Peyer's patch (tissue), 4 donors: ENCODE results near the gene MYH11. TPM values are rescaled to one million over a fixed set of nuclear protein-coding genes. Genes with fewer than 3 reads are reported as not detected.
A peak's percentile ranks its signal among the peaks of the same experiment; 100 is the strongest.

ENCODE experiments used
- DNase-seq, 3 donors: peaks; one replicate each; pipeline ENCODE4 v3.0.0-alpha.2; 2017 to 2019
- H3K27ac ChIP-seq, 4 donors: fragments of 200-600 bp; sonication (generic); one replicate each; pipeline ENCODE4 v1.5.1; 2016 to 2019
- H3K27me3 ChIP-seq, 2 donors: fragments of 200-600 bp; sonication (generic); one replicate each; pipeline ENCODE4 v1.5.1; 2019
- H3K36me3 ChIP-seq, 3 donors: fragments of 200-600 bp; sonication (generic); one replicate each; pipeline ENCODE4 v1.5.1; 2016 to 2019
- H3K4me1 ChIP-seq, 4 donors: fragments of 200-600 bp; sonication (generic); one replicate each; pipeline ENCODE4 v1.5.1; 2016 to 2019
- H3K4me3 ChIP-seq, 4 donors: fragments of 200-600 bp; sonication (generic); 1 replicate in 3 of 4; 2 replicates in 1 of 4; pipeline ENCODE4 v1.5.1; 2016 to 2019; ENCODE audit warnings: mild to moderate bottlenecking in 1 of 4
- H3K9me3 ChIP-seq, 4 donors: fragments of 200-600 bp; sonication (generic); one replicate each; pipeline ENCODE4 v1.5.1; 2016 to 2019; ENCODE audit warnings: mild to moderate bottlenecking in 1 of 4
- CTCF ChIP-seq, 6 experiments: fragments of 450-650 bp in 4 of 6; fragments of 200-600 bp in 2 of 6; sonication (generic) in 1 of 6; IDR thresholded peaks; one replicate each; pipeline ENCODE4 v1.5.1; 2017 to 2019; ENCODE audit warnings: antibody characterized with exemption in 6 of 6, mild to moderate bottlenecking in 3 of 6, moderate library complexity in 1 of 6
- POLR2A ChIP-seq, 2 donors: fragments of 450-650 bp; IDR thresholded peaks; one replicate each; pipeline ENCODE4 v1.5.1; 2017; ENCODE audit warnings: antibody characterized with exemption in 2 of 2, mild to moderate bottlenecking in 2 of 2, moderate library complexity in 2 of 2
- total RNA-seq, 4 donors: library from RNA; depleted of rRNA; stranded (reverse); fragments of >200 nt; gene quantifications; one replicate each; pipeline ENCODE4 v1.1.0, GENCODE V29; 2016

MYH11 gene
- total RNA-seq, 4 donors from 2014 or later, result 39.2 to 248 (median 131) TPM

- Histone ChIP-seq H3K4me3 (no peak overlapping the region), H3K27ac (no peak overlapping the region), H3K27me3 (no peaks in the 10 kb centered on the region), H3K4me1 (peaks cover 0 to 16% (median 3%) of the 10 kb centered on the region in 4 donors), H3K9me3 (no peaks in the 10 kb centered on the region), H3K36me3 (no peaks in the 10 kb centered on the region)
- no peak for TF ChIP-seq CTCF (IDR thresholded peaks at IDR 0.05)
- TF ChIP-seq POLR2A (IDR thresholded peaks at IDR 0.05), result no peak
- no peak for DNase-seq
These were observed 34.7 kb upstream of the MYH11 start for GRCh38 chr16:15891508-15891907.

- Histone ChIP-seq H3K4me1 (peaks cover 0 to 24% (median 3%) of the 10 kb centered on the region in 4 donors), H3K36me3 (peaks cover 0 to 4% (median 0%) of the 10 kb centered on the region in 3 donors), H3K9me3 (no peaks in the 10 kb centered on the region), H3K27ac (peak within 1 kb of the TSS; percentile 82 to 84 (median 82)), H3K27me3 (no peaks in the 10 kb centered on the region), H3K4me3 (peak within 1 kb of the TSS; percentile 77 to 91 (median 82))
- DNase-seq, result peak; percentile 100
- TF ChIP-seq POLR2A (IDR thresholded peaks at IDR 0.05) (peak; percentile 42 to 71), CTCF (IDR thresholded peaks at IDR 0.05) (peak; percentile 20 to 63 (median 56))
These were observed 31.5 kb upstream of the MYH11 start, which contains the start of gene CEP20 for GRCh38 chr16:15888072-15888976. Gene CEP20, minus strand, starts transcription at chr16:15888603. Its CDS starts 18 bp downstream, at chr16:15888585.

GRCh38 chr16:15887283-15887682 lies 30.5 kb upstream of the MYH11 start:
- peaks cover 0 to 24% (median 3%) of the 10 kb centered on the region in 4 donors for H3K4me1 ChIP-seq
- H3K4me3 ChIP-seq, result peak overlapping the region in 1 of 4 donors; percentile 91
- H3K9me3 ChIP-seq, result no peaks in the 10 kb centered on the region
- DNase-seq, result no peak
- TF ChIP-seq POLR2A (IDR thresholded peaks at IDR 0.05), result no peak
- peaks cover 0 to 14% (median 0%) of the 10 kb centered on the region in 3 donors for H3K36me3 ChIP-seq
- H3K27ac ChIP-seq, result no peak overlapping the region
- H3K27me3 ChIP-seq, result no peaks in the 10 kb centered on the region

DNA sequence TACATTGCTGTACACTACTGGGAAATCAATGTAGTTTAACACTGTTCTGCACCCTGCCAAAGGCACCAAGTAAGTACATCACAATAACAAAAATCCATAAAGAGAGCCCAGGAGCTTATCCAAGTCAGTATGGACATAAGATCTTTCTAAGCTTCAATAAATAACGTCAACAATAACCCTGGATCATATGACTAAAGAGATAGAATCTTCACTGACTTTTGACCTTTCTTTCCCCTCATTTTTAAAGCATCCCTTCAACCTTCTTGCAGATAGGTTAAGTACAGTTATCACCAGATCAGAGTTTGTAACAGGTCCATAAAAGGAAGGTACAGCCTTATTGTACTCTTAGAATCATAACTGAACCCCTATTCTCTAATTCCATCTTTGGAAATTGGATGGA lies 29.2 kb upstream of the MYH11 start:
- Histone ChIP-seq H3K36me3 (peaks cover 0 to 22% (median 0%) of the 10 kb centered on the region in 3 donors), H3K4me1 (peaks cover 0 to 24% (median 3%) of the 10 kb centered on the region in 4 donors), H3K27ac (no peak overlapping the region), H3K4me3 (no peak overlapping the region), H3K9me3 (no peaks in the 10 kb centered on the region), H3K27me3 (no peaks in the 10 kb centered on the region)
- TF ChIP-seq CTCF (IDR thresholded peaks at IDR 0.05), result no peak
- TF ChIP-seq POLR2A (IDR thresholded peaks at IDR 0.05), result no peak
- DNase-seq, result no peak

- no peak overlapping the region for H3K27ac ChIP-seq
- peaks cover 0 to 22% (median 0%) of the 10 kb centered on the region in 3 donors for H3K36me3 ChIP-seq
- TF ChIP-seq CTCF (IDR thresholded peaks at IDR 0.05) (no peak), POLR2A (IDR thresholded peaks at IDR 0.05) (no peak)
- peaks cover 0 to 24% (median 3%) of the 10 kb centered on the region in 4 donors for H3K4me1 ChIP-seq
- H3K9me3 ChIP-seq, result no peaks in the 10 kb centered on the region
- DNase-seq, result no peak
- no peak overlapping the region for H3K4me3 ChIP-seq
- H3K27me3 ChIP-seq, result no peaks in the 10 kb centered on the region
These were observed 28.8 kb upstream of the MYH11 start for GRCh38 chr16:15885560-15886001.

GRCh38 chr16:15882563-15882962 lies 25.7 kb upstream of the MYH11 start:
- H3K27me3 ChIP-seq, result no peaks in the 10 kb centered on the region
- H3K4me3 ChIP-seq, result no peak overlapping the region
- H3K27ac ChIP-seq, result no peak overlapping the region
- no peak for DNase-seq
- H3K36me3 ChIP-seq, result peaks cover 0 to 33% (median 0%) of the 10 kb centered on the region in 3 donors
- no peak for TF ChIP-seq POLR2A (IDR thresholded peaks at IDR 0.05)
- no peak for TF ChIP-seq CTCF (IDR thresholded peaks at IDR 0.05)
- peaks cover 0 to 18% (median 0%) of the 10 kb centered on the region in 4 donors for H3K4me1 ChIP-seq
- H3K9me3 ChIP-seq, result no peaks in the 10 kb centered on the region
